HuH-7.5 (cell line): ENCODE data around the gene PRR20G.
"Not testable (repeated sequence)": the region's sequence is repeated elsewhere in the genome, so short reads cannot be mapped to it uniquely, and the experiment has no call there.

ENCODE experiments used
- DNase-seq: peaks from one replicate; pipeline ENCODE4 v3.0.0; 2011; ENCODE audit warnings: low spot score

Gene PRR20G

GRCh38 chr3:127287840-127288239, at the start of gene PRR20G:
TSS of gene PRR20G (minus strand) at chr3:127288046. CDS start at chr3:127287365, 681 bp downstream.
- no peak for DNase-seq

DNA sequence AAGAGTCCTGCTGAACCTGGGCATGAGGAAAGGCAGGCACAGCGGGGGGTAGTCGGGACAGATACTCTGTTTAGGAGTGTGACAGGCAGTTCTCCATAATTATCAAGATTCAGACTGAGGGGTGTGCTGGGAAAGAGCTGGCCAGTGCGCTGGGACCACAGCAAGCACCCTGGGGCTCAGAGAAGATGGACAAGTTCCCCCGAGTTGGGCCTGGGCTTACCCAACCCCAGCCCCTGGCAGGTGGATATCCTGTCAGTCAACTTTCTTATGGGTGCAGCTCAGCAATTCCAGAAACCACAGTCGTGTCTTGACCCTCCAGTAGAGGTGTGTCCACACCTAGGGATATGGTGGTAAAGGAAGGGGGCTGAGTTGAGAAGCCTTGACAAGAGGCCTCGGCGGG, 49.2 kb upstream of the PRR20G start:
- DNase-seq, result no peak

GRCh38 chr3:127336101-127336500, 48.3 kb upstream of the PRR20G start:
- DNase-seq, result no peak

DNA sequence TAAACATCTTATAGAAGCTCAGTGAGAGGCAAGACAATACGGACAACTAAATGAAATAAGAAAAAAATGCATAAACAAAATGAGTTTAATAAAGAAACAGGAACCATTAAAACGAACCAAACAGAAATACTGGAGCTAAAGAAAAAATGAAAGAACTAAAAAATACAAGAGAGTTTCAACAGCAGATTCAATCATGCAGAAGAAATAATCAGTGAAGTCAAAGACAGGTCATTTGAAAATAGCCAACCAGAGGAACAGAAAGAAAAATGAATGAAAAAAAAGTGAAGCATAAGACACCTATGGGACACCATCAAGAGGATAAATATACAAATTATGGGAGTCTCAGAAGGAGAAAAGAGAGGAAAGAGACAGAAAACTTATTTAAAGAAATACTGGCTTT, 42.5 kb upstream of the PRR20G start:
- DNase-seq, result no peak

GRCh38 chr3:127329631-127330285, 41.9 kb upstream of the PRR20G start:
- DNase-seq, result no peak

DNA sequence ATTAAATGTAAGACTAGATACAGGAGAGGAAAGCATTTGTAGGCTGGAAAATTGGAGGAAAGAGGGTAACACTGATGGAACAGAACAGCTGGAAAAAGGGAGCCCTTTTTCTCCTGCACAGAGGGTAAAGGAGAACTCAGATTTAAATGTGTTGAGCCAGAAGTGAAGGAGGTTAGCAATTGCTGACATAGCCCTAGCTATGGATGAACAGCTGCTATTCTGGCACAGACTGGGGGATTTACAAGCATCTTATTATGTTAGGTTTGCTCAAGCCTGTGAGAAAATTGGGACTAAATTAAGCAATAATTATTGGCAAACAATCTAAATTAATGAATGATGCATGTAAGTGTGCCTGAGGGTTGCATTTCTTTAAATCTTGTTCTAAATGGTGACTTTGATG, 40.6 kb upstream of the PRR20G start:
- no peak for DNase-seq

GRCh38 chr3:127326341-127326740, 38.5 kb upstream of the PRR20G start:
- DNase-seq, result no peak

DNA sequence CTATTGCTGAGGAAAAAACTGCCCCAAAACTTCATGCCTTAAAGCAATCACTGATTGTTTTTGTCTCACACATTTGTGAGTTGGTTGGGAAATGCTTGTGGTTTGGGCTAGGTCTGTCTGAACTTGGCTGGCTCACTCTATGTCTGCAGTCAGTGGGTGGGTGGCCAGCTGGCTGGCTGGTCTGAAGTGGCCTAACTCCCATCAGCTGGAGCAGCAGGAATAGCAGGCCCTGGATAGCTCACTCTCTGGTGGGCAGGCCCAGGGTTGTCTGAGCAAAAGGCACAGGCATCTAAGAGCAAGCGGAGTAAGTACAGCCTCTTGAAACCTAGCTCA, 37.7 kb upstream of the PRR20G start:
- DNase-seq, result no peak

DNA sequence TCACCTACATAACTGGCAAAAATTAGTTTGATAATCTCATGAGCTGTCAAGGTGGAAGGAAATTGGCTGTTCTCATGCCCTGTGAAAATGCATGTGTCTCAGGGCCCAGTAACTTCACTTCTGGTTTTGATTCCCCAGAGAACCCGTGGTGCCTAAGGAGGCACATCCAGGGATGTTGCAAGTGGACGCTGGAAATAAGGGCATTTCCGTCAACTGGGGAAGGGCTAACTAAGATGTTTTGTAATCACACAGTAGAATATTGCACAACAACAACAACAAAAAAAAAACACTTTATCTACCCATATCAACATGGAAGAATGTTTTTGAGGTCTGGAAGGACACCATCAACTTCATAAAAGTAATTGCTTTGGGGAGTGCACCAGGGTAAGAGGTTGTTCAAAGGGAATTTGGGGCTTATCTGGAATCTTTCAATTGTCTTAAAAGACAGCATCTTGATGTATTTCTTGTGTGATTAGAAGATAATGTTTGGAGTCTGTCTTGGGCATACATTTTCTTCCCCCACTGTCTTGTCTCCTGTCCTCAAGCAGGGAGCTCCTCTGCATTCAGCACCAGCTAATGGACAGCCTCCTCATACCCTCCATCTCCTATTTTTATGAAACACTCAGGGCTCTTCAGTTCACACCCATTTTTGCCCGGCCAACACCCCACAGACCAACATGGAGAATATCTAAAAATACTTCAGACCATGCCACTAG, 37.2 kb upstream of the PRR20G start:
- DNase-seq, result no peak

DNA sequence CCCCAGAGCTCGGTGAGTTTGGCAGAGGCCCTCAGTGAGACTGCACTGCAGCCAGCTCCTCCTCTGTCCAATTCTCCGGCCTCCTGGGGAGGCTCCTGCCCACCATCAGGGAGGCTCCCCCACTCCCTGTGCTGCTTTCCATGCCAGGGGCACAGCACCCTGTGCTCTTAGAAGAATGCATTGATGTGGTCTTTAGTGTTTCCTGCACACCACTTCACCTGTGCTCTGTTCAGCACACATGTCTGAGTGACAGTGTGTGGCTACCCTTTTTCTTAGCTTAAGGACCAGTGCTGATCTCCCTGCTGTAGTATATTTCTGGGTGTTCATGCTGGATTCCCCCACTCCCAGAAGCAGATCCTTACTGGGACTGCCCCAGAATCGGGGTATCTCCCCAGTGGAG, 36.2 kb upstream of the PRR20G start:
- no peak for DNase-seq

GRCh38 chr3:127323581-127323980, 35.7 kb upstream of the PRR20G start:
- no peak for DNase-seq

- DNase-seq, result no peak
Measured at GRCh38 chr3:127321371-127321770, 33.5 kb upstream of the PRR20G start.

- no peak for DNase-seq
Measured at GRCh38 chr3:127320529-127321121, 32.8 kb upstream of the PRR20G start.

DNA sequence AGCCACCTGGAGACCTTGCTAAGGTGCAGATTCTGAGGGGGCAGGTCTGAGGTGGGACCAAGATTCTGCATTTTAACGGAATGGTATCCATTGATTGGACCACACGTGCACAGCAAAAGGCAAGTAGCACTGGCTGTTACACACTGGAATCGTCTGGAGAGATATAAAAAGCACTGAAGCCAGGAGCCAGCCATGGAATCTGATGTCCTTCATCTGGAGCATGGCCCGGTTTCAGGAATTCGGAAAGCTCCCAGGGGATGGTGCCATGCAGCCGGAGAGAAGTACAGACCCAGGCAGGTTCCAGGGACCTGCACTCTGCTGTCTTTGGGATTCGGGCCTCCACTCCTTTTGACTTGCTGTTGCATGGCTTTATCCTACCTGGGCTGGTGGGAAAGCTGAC, 28.8 kb upstream of the PRR20G start:
- DNase-seq, result no peak

GRCh38 chr3:127312818-127313217, 25.0 kb upstream of the PRR20G start:
- no peak for DNase-seq

- DNase-seq, result not testable (repeated sequence)
Measured at GRCh38 chr3:127308821-127309220, 21.0 kb upstream of the PRR20G start.

GRCh38 chr3:127307916-127308315, 20.1 kb upstream of the PRR20G start:
- no peak for DNase-seq

DNA sequence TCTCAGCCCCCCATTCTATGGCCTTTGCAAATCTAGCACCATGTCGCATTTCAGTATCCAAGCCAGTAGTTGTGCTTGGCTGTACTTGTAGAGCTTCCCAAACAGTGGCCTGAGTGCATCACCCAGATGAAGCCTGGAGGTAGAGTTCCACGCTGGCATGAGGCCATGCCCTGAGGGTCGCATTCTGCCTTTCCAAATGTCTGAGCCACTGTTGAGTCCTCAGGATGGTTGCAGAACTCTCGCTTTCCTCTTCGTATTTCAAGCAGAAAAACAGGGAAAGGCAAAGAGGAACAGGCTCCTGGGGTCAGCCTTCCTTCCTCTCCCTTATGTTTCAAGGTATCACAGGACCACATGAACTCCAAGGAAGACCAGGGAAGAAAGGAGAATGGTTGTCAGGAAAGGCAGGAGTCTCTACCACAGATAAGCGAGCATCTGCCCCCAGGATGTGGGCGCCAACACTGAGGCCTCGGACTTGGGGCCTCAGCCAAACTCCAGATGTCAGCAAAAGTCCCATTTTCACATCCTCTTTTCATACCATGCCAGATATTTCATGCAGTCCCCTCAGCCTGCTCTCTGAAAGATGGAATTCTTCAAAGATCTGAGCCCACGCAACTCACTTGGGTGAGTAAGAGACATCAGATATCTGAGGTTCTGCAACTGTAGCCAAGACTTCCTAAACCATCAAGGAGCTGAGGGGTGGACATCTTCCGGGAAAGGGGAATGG, 19.4 kb upstream of the PRR20G start:
- DNase-seq, result no peak

DNA sequence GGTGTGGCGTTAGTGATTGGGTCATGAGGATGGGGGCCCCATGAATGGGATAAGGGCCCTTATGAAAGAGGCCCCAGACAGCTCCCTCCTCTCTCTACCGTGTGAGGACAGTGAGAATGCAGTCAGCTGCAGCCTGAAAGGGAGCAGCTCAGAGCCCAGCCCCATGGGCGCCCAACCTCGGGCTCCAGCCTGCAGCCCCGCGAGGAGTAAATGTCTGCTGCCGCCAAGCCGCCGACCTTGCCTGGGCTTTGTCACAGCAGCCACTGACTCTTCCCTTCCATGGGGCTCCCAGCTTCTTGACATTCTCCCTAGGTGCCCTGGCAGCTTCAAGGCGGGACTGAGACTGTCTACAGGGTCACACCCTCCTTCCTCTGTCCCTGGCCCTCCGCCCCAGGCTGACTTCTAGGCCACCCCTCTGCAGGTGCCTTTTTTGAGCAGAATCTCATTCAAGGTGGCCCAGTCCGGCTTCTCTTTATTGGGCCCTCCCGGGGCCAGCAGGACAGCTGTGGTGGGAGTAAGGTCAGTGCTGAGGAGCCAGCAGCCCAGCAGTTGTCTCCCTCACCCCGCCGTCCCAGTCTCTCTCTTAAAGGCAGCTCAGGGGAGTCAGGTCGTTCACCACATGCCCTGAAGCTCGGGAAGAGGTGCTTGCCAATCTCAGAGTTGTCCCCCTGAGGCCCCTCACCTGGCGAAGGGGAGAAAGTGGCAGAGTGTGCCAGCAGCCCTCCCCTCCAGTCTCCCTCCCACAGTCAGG, 18.7 kb upstream of the PRR20G start:
- no peak for DNase-seq

DNA sequence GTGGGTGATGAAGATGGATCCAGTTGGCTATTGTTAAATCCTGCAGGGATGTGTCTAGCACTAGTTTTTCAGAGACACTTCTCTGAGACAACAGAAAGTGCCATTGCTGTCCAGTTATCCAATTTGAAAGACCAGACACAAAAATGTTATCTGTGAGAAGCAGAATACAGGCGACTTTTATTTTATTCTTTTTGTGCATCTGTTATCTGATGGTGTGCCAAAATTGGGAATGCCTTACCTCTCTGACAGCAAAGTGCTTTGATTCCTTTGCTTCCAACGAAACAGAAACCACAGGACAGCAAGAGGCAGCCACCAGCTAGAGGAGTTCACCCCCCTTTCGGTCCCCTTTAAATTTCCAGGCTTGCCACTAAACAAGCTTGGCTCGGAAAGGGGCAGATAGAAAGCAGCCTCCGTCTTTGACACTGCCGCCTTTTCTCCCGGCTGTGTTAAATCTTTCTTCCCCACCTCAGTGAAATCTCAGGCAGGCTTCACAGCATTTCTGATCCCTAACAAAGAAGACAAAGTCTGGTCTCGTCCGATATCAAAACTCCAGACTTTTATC, 17.7 kb upstream of the PRR20G start:
- DNase-seq, result no peak

DNA sequence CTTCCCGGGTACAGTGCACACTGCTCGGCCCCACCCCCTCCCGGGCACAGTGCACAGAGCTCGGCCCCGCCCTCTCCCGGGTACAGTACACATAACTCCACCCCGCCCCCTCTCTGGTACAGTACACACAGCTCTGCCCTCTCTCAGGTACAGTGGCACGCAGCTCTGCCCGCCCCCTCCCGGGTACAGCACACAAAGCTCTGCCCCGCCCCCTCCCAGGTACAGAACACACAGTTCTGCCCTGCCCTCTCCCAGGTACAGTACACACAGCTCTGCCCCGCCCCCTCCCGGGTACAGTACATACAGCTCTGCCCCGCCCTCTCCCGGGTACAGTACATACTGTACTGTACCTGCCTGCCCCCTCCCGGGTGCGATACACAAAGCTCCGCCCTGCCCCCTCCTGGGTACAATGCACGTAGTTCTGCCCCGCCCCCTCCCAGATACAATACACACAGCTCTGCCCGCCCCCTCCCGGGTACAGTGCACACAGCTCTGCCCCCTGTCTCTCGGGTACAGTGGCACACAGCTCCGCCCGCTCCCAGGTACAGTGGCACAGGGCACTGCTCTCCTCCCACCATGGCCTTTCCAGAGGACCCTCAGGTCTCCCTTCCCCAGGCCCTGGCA, 16.4 kb upstream of the PRR20G start:
- DNase-seq, result peak; percentile 32
